HEK293 (cell line): ENCODE results near the gene TRIM46.
A peak's percentile ranks its signal among the peaks of the same experiment; 100 is the strongest.

Experiments
- CTCF ChIA-PET: fragments of 350-600 bp; formaldehyde crosslinking; extraction: SDS; loops from one replicate; lab custom pipeline; 2021; ENCODE audit warnings: antibody characterized with exemption; lab: Yijun Ruan, JAX
- POLR2A ChIA-PET: fragments of 300-600 bp; formaldehyde crosslinking; extraction: SDS; loops from one replicate; lab custom pipeline; 2020; ENCODE audit warnings: antibody characterized with exemption, inconsistent platforms; lab: Yijun Ruan, JAX
- H3K27ac ChIP-seq: fragments of 200-500 bp; sonication (Bioruptor generic); 2 replicates; pipeline ENCODE4 v1.5.1; 2014; ENCODE audit warnings: low read depth, low read length, control low read depth, inconsistent platforms; ENCODE audit errors: extremely low read depth
- H3K36me3 ChIP-seq, 2 experiments: fragments of 200-500 bp in 1 of 2; sonication (Bioruptor generic) in 1 of 2; 1 replicate in 1 of 2; 2 replicates in 1 of 2; pipeline ENCODE4 v1.5.1; 2014 to 2017; ENCODE audit warnings: inconsistent platforms in 2 of 2, low read length in 2 of 2; ENCODE audit not compliant: control insufficient read depth in 2 of 2, insufficient read depth in 1 of 2
- H3K4me1 ChIP-seq: fragments of 200-500 bp; sonication (Bioruptor generic); 2 replicates; pipeline ENCODE4 v1.5.1; 2014; ENCODE audit warnings: mild to moderate bottlenecking, low read length, inconsistent platforms; ENCODE audit not compliant: control insufficient read depth, insufficient read depth
- H3K4me3 ChIP-seq: 2 replicates; pipeline ENCODE4 v1.5.1; 2011; ENCODE audit warnings: low read depth, mild to moderate bottlenecking, control low read depth, low read length, moderate library complexity
- H3K9me3 ChIP-seq: fragments of 200-500 bp; sonication (Bioruptor generic); 2 replicates; pipeline ENCODE4 v1.5.1; 2014; ENCODE audit warnings: low read depth, low read length, inconsistent platforms; ENCODE audit not compliant: control insufficient read depth, insufficient read depth
- PRDM1 ChIP-seq: fragments of 450-650 bp; formaldehyde crosslinking; IDR thresholded peaks from 2 replicates; pipeline ENCODE4; 2016; ENCODE audit warnings: missing biosample characterization, missing genetic modification characterization
- REPIN1 ChIP-seq: fragments of 450-650 bp; formaldehyde crosslinking; IDR thresholded peaks from 2 replicates; pipeline ENCODE4 v1.5.1; 2017; ENCODE audit warnings: missing biosample characterization, missing genetic modification characterization, low read depth
- ZBTB8A ChIP-seq: fragments of 450-650 bp; formaldehyde crosslinking; IDR thresholded peaks from 2 replicates; pipeline ENCODE4 v1.5.1; 2016; ENCODE audit warnings: missing biosample characterization, missing genetic modification characterization
- ZNF174 ChIP-seq: fragments of 450-650 bp; formaldehyde crosslinking; IDR thresholded peaks from 2 replicates; pipeline ENCODE4 v1.5.0; 2017; ENCODE audit warnings: missing biosample characterization, mild to moderate bottlenecking, missing genetic modification characterization
- ZNF184 ChIP-seq: fragments of 450-650 bp; IDR thresholded peaks from 2 replicates; pipeline ENCODE4 v1.5.1; 2018; ENCODE audit warnings: missing biosample characterization, mild to moderate bottlenecking, missing genetic modification characterization
- ZNF354C ChIP-seq: fragments of 450-650 bp; formaldehyde crosslinking; IDR thresholded peaks from 2 replicates; pipeline ENCODE4 v1.5.1; 2016; ENCODE audit warnings: missing biosample characterization, missing genetic modification characterization, low read depth, borderline replicate concordance
- ZNF623 ChIP-seq: fragments of 450-650 bp; formaldehyde crosslinking; IDR thresholded peaks from 2 replicates; pipeline ENCODE4 v1.5.1; 2016; ENCODE audit warnings: missing biosample characterization, missing genetic modification characterization
- ZSCAN23 ChIP-seq: fragments of 450-650 bp; formaldehyde crosslinking; IDR thresholded peaks from 2 replicates; pipeline ENCODE4 v1.5.1; 2016; ENCODE audit warnings: missing biosample characterization, missing genetic modification characterization
- TF ChIP-seq, protein P1 (sequence below): fragments of 450-650 bp; formaldehyde crosslinking; IDR thresholded peaks from 2 replicates; pipeline ENCODE4 v1.5.1; 2016; ENCODE audit warnings: missing biosample characterization, missing genetic modification characterization
- TF ChIP-seq, protein P2 (sequence below): fragments of 450-650 bp; formaldehyde crosslinking; IDR thresholded peaks from 2 replicates; pipeline ENCODE4; 2016; ENCODE audit warnings: missing biosample characterization, missing genetic modification characterization
- TF ChIP-seq, protein P3 (sequence below): fragments of 450-650 bp; formaldehyde crosslinking; IDR thresholded peaks from 2 replicates; pipeline ENCODE4 v1.5.1; 2017; ENCODE audit warnings: missing biosample characterization, missing genetic modification characterization
- TF ChIP-seq, protein P4 (sequence below): fragments of 450-650 bp; formaldehyde crosslinking; conservative IDR thresholded peaks from 2 replicates; pipeline ENCODE4 v1.5.1; 2016; ENCODE audit warnings: low read depth, missing biosample characterization, missing genetic modification characterization
- TF ChIP-seq, protein P5 (sequence below): fragments of 450-650 bp; formaldehyde crosslinking; IDR thresholded peaks from 2 replicates; pipeline ENCODE4 v1.5.1; 2016; ENCODE audit warnings: missing biosample characterization, missing genetic modification characterization

The TRIM46 gene

DNA sequence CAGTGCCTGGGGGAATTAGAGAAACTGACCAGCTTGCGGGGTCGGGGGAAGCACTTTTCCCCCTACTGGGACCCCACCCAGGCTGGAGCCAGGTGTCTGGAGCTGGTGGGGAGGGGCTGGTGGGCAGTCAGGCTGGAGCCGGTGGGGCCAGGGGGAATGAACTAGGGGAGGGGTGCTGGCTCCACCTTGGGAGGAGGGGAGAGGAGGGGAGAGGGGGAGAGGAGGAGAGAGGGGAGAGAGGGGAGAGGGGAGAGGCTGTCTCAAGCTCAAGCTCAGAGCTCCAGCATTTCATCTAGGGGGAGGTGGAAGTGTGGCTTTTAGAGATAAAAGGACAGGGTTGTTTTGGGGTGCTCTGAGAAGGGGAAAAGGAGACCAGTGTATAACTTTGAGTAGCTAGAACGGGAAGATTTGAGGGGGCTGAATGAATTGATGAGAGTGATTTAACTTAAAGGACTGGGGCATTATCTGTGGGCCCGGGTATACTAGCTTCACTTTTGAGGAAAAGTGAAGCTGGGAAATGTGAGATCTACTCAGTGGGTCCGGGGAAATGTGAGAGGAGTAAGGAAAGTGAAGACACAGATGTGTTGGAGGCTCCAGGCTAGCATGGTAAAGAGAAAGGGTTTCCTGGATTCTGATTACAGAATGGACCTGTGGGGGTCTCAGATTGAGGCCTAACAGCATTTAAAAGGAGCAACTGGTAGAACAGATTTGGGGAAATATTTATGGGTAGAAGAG, 43.2 kb upstream of the TRIM46 start:
- ChIA-PET POLR2A (interaction anchor here (1.8 to 3.5 kb wide), 2 partner anchors 39 to 42 kb away, joined by 5 to 17 read pairs; partner anchors contain the start of gene KRTCAP2), CTCF (interaction anchor here (0.5 to 8.1 kb wide), 8 partner anchors 18 to 593 kb away, joined by 3 to 54 read pairs (median 9); partner anchors contain the start of gene KRTCAP2)
- H3K9me3 ChIP-seq, result no peaks in the 10 kb centered on the region
- H3K27ac ChIP-seq, result peak overlapping the region; percentile 57; the same call in 1 of the 2 replicates
- TF ChIP-seq ZBTB8A (tag by site-specific recombination) (0 out of 2 replicates have a peak, but pooled peaks have one; percentile 0), ZNF184 (tag by site-specific recombination) (no peak), PRDM1 (tag by site-specific recombination) (peak; percentile 93)
- TF ChIP-seq, protein P1, sequence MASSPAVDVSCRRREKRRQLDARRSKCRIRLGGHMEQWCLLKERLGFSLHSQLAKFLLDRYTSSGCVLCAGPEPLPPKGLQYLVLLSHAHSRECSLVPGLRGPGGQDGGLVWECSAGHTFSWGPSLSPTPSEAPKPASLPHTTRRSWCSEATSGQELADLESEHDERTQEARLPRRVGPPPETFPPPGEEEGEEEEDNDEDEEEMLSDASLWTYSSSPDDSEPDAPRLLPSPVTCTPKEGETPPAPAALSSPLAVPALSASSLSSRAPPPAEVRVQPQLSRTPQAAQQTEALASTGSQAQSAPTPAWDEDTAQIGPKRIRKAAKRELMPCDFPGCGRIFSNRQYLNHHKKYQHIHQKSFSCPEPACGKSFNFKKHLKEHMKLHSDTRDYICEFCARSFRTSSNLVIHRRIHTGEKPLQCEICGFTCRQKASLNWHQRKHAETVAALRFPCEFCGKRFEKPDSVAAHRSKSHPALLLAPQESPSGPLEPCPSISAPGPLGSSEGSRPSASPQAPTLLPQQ, result 0 out of 2 replicates have a peak, but pooled peaks have one; percentile 43
- TF ChIP-seq, protein P2, sequence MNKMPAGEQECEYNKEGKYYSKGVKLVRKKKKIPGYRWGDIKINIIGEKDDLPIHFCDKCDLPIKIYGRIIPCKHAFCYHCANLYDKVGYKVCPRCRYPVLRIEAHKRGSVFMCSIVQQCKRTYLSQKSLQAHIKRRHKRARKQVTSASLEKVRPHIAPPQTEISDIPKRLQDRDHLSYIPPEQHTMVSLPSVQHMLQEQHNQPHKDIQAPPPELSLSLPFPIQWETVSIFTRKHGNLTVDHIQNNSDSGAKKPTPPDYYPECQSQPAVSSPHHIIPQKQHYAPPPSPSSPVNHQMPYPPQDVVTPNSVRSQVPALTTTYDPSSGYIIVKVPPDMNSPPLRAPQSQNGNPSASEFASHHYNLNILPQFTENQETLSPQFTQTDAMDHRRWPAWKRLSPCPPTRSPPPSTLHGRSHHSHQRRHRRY (tag by site-specific recombination), result no peak
- TF ChIP-seq, protein P3, sequence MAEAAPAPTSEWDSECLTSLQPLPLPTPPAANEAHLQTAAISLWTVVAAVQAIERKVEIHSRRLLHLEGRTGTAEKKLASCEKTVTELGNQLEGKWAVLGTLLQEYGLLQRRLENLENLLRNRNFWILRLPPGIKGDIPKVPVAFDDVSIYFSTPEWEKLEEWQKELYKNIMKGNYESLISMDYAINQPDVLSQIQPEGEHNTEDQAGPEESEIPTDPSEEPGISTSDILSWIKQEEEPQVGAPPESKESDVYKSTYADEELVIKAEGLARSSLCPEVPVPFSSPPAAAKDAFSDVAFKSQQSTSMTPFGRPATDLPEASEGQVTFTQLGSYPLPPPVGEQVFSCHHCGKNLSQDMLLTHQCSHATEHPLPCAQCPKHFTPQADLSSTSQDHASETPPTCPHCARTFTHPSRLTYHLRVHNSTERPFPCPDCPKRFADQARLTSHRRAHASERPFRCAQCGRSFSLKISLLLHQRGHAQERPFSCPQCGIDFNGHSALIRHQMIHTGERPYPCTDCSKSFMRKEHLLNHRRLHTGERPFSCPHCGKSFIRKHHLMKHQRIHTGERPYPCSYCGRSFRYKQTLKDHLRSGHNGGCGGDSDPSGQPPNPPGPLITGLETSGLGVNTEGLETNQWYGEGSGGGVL (tag by site-specific recombination), result peak; percentile 96
- peaks cover 3 to 36% of the 10 kb centered on the region in 2 experiments; a peak in 2 of 3 replicates for H3K36me3 ChIP-seq
- peaks cover 21% of the 10 kb centered on the region for H3K4me1 ChIP-seq
- peak overlapping the region; percentile 13 for H3K4me3 ChIP-seq

DNA sequence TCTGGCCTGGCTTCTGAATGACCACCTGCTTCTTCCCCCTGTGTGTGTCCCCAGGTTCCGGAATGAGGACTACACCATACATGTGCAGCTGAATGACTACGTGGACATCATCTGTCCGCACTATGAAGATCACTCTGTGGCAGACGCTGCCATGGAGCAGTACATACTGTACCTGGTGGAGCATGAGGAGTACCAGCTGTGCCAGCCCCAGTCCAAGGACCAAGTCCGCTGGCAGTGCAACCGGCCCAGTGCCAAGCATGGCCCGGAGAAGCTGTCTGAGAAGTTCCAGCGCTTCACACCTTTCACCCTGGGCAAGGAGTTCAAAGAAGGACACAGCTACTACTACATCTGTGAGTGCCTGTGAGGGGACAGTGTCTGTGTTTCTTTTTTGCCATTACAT, 42.4 kb upstream of the TRIM46 start:
- CTCF ChIA-PET, result interaction anchor here (1.0 to 8.1 kb wide), 6 partner anchors 37 to 46 kb away, joined by 3 to 54 read pairs (median 9); partner anchors contain the start of gene KRTCAP2
- TF ChIP-seq REPIN1 (tag by site-specific recombination) (no peak), ZNF354C (no peak), ZSCAN23 (tag by site-specific recombination) (no peak), ZNF174 (no peak), ZNF623 (tag by site-specific recombination) (no peak)
- TF ChIP-seq, protein P4, sequence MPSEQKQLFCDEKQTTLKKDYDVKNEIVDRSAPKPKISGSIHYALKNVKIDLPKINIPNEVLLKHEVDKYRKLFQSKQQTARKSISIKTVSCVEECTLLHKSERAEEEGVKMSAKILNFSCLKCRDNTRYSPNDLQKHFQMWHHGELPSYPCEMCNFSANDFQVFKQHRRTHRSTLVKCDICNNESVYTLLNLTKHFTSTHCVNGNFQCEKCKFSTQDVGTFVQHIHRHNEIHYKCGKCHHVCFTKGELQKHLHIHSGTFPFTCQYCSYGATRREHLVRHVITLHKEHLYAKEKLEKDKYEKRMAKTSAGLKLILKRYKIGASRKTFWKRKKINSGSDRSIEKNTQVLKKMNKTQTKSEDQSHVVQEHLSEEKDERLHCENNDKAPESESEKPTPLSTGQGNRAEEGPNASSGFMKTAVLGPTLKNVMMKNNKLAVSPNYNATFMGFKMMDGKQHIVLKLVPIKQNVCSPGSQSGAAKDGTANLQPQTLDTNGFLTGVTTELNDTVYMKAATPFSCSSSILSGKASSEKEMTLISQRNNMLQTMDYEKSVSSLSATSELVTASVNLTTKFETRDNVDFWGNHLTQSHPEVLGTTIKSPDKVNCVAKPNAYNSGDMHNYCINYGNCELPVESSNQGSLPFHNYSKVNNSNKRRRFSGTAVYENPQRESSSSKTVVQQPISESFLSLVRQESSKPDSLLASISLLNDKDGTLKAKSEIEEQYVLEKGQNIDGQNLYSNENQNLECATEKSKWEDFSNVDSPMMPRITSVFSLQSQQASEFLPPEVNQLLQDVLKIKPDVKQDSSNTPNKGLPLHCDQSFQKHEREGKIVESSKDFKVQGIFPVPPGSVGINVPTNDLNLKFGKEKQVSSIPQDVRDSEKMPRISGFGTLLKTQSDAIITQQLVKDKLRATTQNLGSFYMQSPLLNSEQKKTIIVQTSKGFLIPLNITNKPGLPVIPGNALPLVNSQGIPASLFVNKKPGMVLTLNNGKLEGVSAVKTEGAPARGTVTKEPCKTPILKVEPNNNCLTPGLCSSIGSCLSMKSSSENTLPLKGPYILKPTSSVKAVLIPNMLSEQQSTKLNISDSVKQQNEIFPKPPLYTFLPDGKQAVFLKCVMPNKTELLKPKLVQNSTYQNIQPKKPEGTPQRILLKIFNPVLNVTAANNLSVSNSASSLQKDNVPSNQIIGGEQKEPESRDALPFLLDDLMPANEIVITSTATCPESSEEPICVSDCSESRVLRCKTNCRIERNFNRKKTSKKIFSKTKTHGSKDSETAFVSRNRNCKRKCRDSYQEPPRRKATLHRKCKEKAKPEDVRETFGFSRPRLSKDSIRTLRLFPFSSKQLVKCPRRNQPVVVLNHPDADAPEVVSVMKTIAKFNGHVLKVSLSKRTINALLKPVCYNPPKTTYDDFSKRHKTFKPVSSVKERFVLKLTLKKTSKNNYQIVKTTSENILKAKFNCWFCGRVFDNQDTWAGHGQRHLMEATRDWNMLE (tag by site-specific recombination), result no peak
- TF ChIP-seq, protein P5, sequence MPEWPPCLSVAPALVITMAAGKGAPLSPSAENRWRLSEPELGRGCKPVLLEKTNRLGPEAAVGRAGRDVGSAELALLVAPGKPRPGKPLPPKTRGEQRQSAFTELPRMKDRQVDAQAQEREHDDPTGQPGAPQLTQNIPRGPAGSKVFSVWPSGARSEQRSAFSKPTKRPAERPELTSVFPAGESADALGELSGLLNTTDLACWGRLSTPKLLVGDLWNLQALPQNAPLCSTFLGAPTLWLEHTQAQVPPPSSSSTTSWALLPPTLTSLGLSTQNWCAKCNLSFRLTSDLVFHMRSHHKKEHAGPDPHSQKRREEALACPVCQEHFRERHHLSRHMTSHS, result no peak

More for the DNA sequence above, 42.4 kb upstream of the TRIM46 start:
- POLR2A ChIA-PET, result interaction anchor here (1.0 to 3.5 kb wide), 3 partner anchors 11 to 41 kb away, joined by 3 to 17 read pairs (median 5); partner anchors contain the start of gene KRTCAP2
- Histone ChIP-seq H3K9me3 (no peaks in the 10 kb centered on the region), H3K27ac (no peak overlapping the region), H3K36me3 (peaks cover 3 to 36% of the 10 kb centered on the region in 2 experiments; a peak in 2 of 3 replicates), H3K4me1 (peaks cover 18% of the 10 kb centered on the region), H3K4me3 (no peak overlapping the region)
